ENCODE results near the gene DLST.

DNA sequence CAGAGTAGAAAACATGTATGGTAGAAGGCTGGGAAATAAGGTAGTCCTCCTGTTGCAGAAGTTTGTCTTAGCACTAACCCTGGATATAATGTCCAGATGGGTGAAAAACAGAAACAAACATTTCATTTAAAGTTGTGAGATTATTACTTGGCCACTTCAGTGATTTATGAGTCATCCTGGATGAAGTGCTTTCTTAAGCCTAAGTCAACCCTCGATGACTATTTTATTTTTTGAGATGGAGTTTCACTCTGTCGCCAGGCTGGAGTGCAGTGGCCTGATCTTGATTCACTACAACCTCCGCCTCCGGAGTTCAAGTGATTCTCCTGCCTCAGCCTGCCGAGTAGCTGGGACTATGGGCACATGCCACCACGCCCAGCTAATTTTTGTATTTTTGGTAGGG, 10.2 kb downstream of the DLST start:
- TF ChIP-seq CTCF (conservative IDR thresholded peaks at IDR 0.05; ENCODE audit: low read length) (no peak), EZH2phosphoT487 (IDR thresholded peaks at IDR 0.05; ENCODE audit: borderline replicate concordance, low read depth, low read length) (no peak)

All from OCI-LY7 (cell line).